Naive thymus-derived CD4-positive, alpha-beta T cell (primary cell): Measurements from ENCODE around the gene AJAP1. TPM values are rescaled to one million over a fixed set of nuclear protein-coding genes. Genes with fewer than 3 reads are reported as not detected.

Experiments used
- ATAC-seq: fragments of 150-1000 bp; cut with Tn5 transposase; 2 replicates; pipeline ENCODE4 v1.10.0; 2021; ENCODE audit warnings: mild to moderate bottlenecking, moderate library complexity
- CTCF ChIA-PET: fragments of 350-600 bp; sonication (Branson Sonifier 250); formaldehyde crosslinking; loops from one replicate; lab custom pipeline; 2021; ENCODE audit warnings: antibody characterized with exemption; lab: Charles Lee
- POLR2A ChIA-PET: fragments of 350-600 bp; sonication (Branson Sonifier 250); formaldehyde crosslinking; loops from one replicate; lab custom pipeline; 2021; ENCODE audit warnings: antibody characterized with exemption, inconsistent platforms; lab: Charles Lee
- DNase-seq, 9 donors: peaks; one replicate each; pipeline versions ENCODE4 v3.0.0 to v3.0.0-alpha.2; 2020 to 2022; ENCODE audit warnings: mixed read lengths in 1 of 9
- H3K27ac ChIP-seq: one replicate; pipeline ENCODE4 v1.7.0; 2013; ENCODE audit warnings: mild to moderate bottlenecking, low read depth, low read length, moderate library complexity
- H3K27me3 ChIP-seq, 2 donors: one replicate each; pipeline ENCODE4 v1.7.0; 2013; ENCODE audit warnings: low read length in 2 of 2, mild to moderate bottlenecking in 2 of 2, moderate library complexity in 2 of 2; ENCODE audit not compliant: control insufficient read depth in 2 of 2, insufficient read depth in 2 of 2
- H3K36me3 ChIP-seq, 3 experiments: 1 replicate in 2 of 3; 2 replicates in 1 of 3; pipeline ENCODE4 v1.7.0; 2013; ENCODE audit warnings: low read length in 3 of 3, mild to moderate bottlenecking in 3 of 3, moderate library complexity in 1 of 3; ENCODE audit not compliant: insufficient read depth in 3 of 3, control insufficient read depth in 2 of 3
- H3K4me1 ChIP-seq, 2 donors: one replicate each; pipeline ENCODE4 v1.7.0; 2013; ENCODE audit warnings: low read length in 2 of 2, mild to moderate bottlenecking in 2 of 2, moderate library complexity in 1 of 2; ENCODE audit not compliant: control insufficient read depth in 2 of 2, insufficient read depth in 2 of 2
- H3K4me3 ChIP-seq: 2 replicates; pipeline ENCODE4 v1.7.0; 2013; ENCODE audit warnings: mild to moderate bottlenecking, low read length
- H3K9me3 ChIP-seq, 3 experiments: 1 replicate in 2 of 3; 2 replicates in 1 of 3; pipeline ENCODE4 v1.7.0; 2013; ENCODE audit warnings: low read length in 3 of 3; ENCODE audit not compliant: control insufficient read depth in 2 of 3
- H3K27ac Mint-ChIP-seq, 9 donors: one replicate each; pipeline ENCODE4 v1.8.0; 2020 to 2022; ENCODE audit warnings: mixed read lengths in 9 of 9, mild to moderate bottlenecking in 8 of 9, moderate library complexity in 5 of 9, inconsistent platforms in 2 of 9
- H3K27me3 Mint-ChIP-seq, 5 donors: one replicate each; pipeline ENCODE4 v1.8.0; 2021 to 2022; ENCODE audit warnings: mixed read lengths in 5 of 5, mild to moderate bottlenecking in 1 of 5
- H3K36me3 Mint-ChIP-seq, 5 donors: one replicate each; pipeline ENCODE4 v1.8.0; 2020 to 2022; ENCODE audit warnings: mixed read lengths in 5 of 5, mild to moderate bottlenecking in 3 of 5, inconsistent platforms in 1 of 5
- H3K4me1 Mint-ChIP-seq, 7 donors: one replicate each; pipeline ENCODE4 v1.8.0; 2020 to 2022; ENCODE audit warnings: mixed read lengths in 7 of 7, mild to moderate bottlenecking in 3 of 7, inconsistent platforms in 1 of 7
- H3K4me3 Mint-ChIP-seq, 10 donors: one replicate each; pipeline ENCODE4 v1.8.0; 2020 to 2022; ENCODE audit warnings: mild to moderate bottlenecking in 10 of 10, mixed read lengths in 10 of 10, moderate library complexity in 6 of 10, inconsistent platforms in 2 of 10
- H3K9me3 Mint-ChIP-seq, 11 donors: one replicate each; pipeline ENCODE4 v1.8.0; 2020 to 2022; ENCODE audit warnings: mixed read lengths in 11 of 11, mild to moderate bottlenecking in 4 of 11, inconsistent platforms in 1 of 11, moderate library complexity in 1 of 11
- intact Hi-C, 2 donors: fragments of 100-400 bp; cut with micrococcal nuclease; formaldehyde crosslinking; loops; one replicate each; pipeline ENCODE4 v1.15.1; 2023
- polyA plus RNA-seq, 2 donors: library from polyadenylated mRNA; unstranded; fragments of 300-500 nt; fragmentation: Illumina TruSeq; gene quantifications; one replicate each; pipeline ENCODE4 v1.2.3, GENCODE V29; 2021
- total RNA-seq, 6 experiments: library from RNA in 5 of 6; stranded (reverse) in 5 of 6; gene quantifications; 1 replicate in 5 of 6; 2 replicates in 1 of 6; pipeline ENCODE4 v1.2.3 and lab custom pipeline; 2021 to 2026

Gene AJAP1
- total and polyA plus RNA-seq, 7 experiments from 2014 or later = 0.09 to 2.4 (median 0.82) TPM; not detected in 1

DNA sequence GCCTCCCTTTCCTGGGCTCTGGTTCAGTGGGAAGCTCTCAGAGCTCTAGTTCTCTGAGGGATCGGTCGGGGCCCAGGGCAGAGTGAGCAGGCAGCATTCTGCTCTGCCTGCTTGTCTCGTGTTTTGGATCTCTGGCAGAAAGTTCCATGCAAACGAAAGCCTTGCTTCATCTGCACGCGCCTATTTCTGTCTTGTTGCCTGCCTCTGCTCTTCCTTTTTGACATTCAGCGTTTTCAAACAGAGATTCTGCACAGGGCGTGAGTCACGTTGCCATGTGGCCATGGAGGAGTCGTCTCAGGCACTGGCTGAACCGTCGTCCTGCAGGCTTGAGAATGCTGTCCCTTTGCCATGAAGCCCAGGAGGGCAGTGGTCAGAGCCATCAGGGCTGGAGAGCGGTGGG, 20.3 kb downstream of the AJAP1 start:
- no peak overlapping the region for H3K4me3 Mint-ChIP-seq
- ATAC-seq = no peak
- peaks cover 0 to 28% (median 9%) of the 10 kb centered on the region in 11 donors for H3K9me3 Mint-ChIP-seq
- H3K36me3 ChIP-seq = no peaks in the 10 kb centered on the region
- POLR2A ChIA-PET = no interaction called here
- no peaks in the 10 kb centered on the region for H3K27me3 ChIP-seq
- intact Hi-C loops = no loop called here
- no peak overlapping the region for H3K27ac ChIP-seq
- H3K27me3 Mint-ChIP-seq = peaks cover 0 to 23% (median 0%) of the 10 kb centered on the region in 5 donors
- H3K4me1 Mint-ChIP-seq = no peaks in the 10 kb centered on the region
- H3K4me1 ChIP-seq = no peaks in the 10 kb centered on the region
- DNase-seq = no peak
- CTCF ChIA-PET = no interaction called here
- peaks cover 0 to 6% (median 0%) of the 10 kb centered on the region in 5 donors for H3K36me3 Mint-ChIP-seq
- no peak overlapping the region for H3K4me3 ChIP-seq
- H3K27ac Mint-ChIP-seq = no peak overlapping the region
- peaks cover 0 to 7% (median 0%) of the 10 kb centered on the region in 3 experiments for H3K9me3 ChIP-seq

DNA sequence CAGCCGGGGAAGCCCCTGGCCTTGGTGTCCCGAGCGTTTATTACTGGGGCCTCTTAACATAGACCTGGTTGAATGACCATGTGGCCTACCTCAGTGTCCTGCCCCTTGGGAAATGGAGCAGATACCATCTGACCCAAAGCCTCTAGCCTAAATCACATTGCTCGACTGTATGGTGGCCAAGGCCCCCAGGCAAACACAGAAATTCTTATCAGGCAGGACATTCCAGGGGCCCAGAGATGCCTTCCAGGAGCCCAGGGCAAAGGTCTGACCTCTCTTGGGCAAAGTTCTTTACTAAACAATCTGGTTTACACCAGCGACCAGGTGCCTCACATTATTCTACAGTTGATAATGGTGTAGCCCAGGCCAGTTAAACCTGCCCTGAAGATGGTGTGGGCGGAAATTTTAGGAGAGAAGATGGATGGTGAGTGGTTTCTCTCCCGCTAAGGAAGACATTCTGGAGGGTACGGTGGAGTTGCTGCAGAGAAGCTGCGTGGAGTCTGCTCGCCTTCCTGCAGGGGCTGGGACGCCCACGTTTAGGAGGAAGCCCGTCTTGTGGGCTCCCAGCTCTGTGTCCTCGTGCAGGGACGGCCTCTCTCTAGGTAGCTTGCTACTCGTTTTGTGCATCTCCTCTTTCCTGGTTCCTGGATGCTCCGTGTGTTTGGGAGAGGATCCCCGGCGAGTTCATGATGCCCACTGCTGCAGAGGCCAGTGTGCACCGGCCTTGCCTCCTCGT, 21.2 kb downstream of the AJAP1 start:
- H3K36me3 ChIP-seq = no peaks in the 10 kb centered on the region
- Mint-ChIP-seq H3K4me3 (no peak overlapping the region), H3K4me1 (no peaks in the 10 kb centered on the region), H3K9me3 (peaks cover 4 to 37% (median 15%) of the 10 kb centered on the region in 11 donors), H3K36me3 (peaks cover 0 to 6% (median 0%) of the 10 kb centered on the region in 5 donors), H3K27me3 (peaks cover 0 to 23% (median under 1%) of the 10 kb centered on the region in 5 donors), H3K27ac (no peak overlapping the region)
- no peak overlapping the region for H3K27ac ChIP-seq
- no peaks in the 10 kb centered on the region for H3K4me1 ChIP-seq
- ChIA-PET CTCF (no interaction called here), POLR2A (no interaction called here)
- H3K4me3 ChIP-seq = no peak overlapping the region
- intact Hi-C loops = no loop called here
- DNase-seq = no peak
- H3K27me3 ChIP-seq = no peaks in the 10 kb centered on the region
- ATAC-seq = no peak
- H3K9me3 ChIP-seq = peaks cover 0 to 17% (median 0%) of the 10 kb centered on the region in 3 experiments

- Histone ChIP-seq H3K27ac (no peak overlapping the region), H3K27me3 (no peaks in the 10 kb centered on the region), H3K36me3 (no peaks in the 10 kb centered on the region), H3K4me1 (no peaks in the 10 kb centered on the region), H3K4me3 (no peak overlapping the region), H3K9me3 (peaks cover 0 to 17% (median 0%) of the 10 kb centered on the region in 3 experiments)
- Mint-ChIP-seq H3K27me3 (peaks cover 0 to 23% (median 4%) of the 10 kb centered on the region in 5 donors), H3K27ac (no peak overlapping the region), H3K9me3 (peaks cover 6 to 41% (median 17%) of the 10 kb centered on the region in 11 donors), H3K4me3 (no peak overlapping the region), H3K36me3 (peaks cover 0 to 9% (median 0%) of the 10 kb centered on the region in 5 donors), H3K4me1 (no peaks in the 10 kb centered on the region)
- ChIA-PET CTCF (no interaction called here), POLR2A (no interaction called here)
- ATAC-seq = no peak
- intact Hi-C loops = no loop called here
- no peak for DNase-seq
These were observed 21.8 kb downstream of the AJAP1 start for GRCh38 chr1:4676253-4676652.

- ATAC-seq (no peak), DNase-seq (no peak)
- peaks cover 0 to 19% (median 4%) of the 10 kb centered on the region in 5 donors for H3K27me3 Mint-ChIP-seq
- H3K27ac Mint-ChIP-seq = no peak overlapping the region
- no peaks in the 10 kb centered on the region for H3K4me1 Mint-ChIP-seq
- intact Hi-C loops = no loop called here
- H3K9me3 ChIP-seq = peaks cover 0 to 17% (median 0%) of the 10 kb centered on the region in 3 experiments
- no peak overlapping the region for H3K4me3 Mint-ChIP-seq
- POLR2A ChIA-PET = no interaction called here
- H3K27me3 ChIP-seq = no peaks in the 10 kb centered on the region
- no peak overlapping the region for H3K27ac ChIP-seq
- no peaks in the 10 kb centered on the region for H3K36me3 ChIP-seq
- no peak overlapping the region for H3K4me3 ChIP-seq
- no peaks in the 10 kb centered on the region for H3K4me1 ChIP-seq
- CTCF ChIA-PET = no interaction called here
- peaks cover 6 to 46% (median 17%) of the 10 kb centered on the region in 11 donors for H3K9me3 Mint-ChIP-seq
- peaks cover 0 to 9% (median 0%) of the 10 kb centered on the region in 5 donors for H3K36me3 Mint-ChIP-seq
These were observed 23.2 kb downstream of the AJAP1 start for GRCh38 chr1:4677608-4678007.

DNA sequence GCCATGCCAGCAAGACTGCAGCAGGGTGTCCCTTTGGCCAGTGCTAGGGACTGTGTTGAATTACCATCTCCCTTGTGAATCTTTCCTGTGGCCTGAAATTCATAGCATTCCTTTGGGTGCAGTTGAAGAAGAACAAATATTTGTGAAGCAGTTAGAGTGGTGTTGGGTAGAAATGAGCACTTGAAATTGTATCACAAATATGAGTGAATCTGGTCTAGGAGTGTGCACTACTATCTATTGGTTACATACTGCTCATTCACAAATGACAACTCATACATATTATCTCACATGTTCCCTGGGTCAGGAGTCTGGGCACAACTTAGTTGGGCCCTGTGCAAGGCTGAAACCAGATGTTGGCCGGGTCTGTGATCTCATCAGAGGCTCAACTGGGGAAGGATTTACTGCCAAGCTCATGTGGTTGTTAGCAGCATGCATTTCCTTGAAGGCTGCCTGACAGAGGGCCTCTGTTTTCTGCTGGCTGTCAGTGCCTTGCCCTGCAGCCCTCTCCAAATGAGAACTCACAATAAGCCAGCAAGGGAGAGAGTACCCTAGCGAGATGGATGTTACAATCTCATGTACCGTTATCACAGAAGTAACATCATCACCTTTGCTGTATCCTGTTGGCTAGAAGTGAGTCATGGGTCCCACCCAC, 23.8 kb downstream of the AJAP1 start:
- Mint-ChIP-seq H3K4me3 (no peak overlapping the region), H3K9me3 (peaks cover 6 to 46% (median 17%) of the 10 kb centered on the region in 11 donors), H3K27ac (no peak overlapping the region), H3K27me3 (peaks cover 0 to 17% (median 4%) of the 10 kb centered on the region in 5 donors), H3K4me1 (no peaks in the 10 kb centered on the region), H3K36me3 (peaks cover 0 to 9% (median 0%) of the 10 kb centered on the region in 5 donors)
- DNase-seq (no peak), ATAC-seq (no peak)
- POLR2A ChIA-PET = no interaction called here
- intact Hi-C loops = no loop called here
- H3K4me3 ChIP-seq = no peak overlapping the region
- peaks cover 0 to 17% (median 0%) of the 10 kb centered on the region in 3 experiments for H3K9me3 ChIP-seq
- H3K4me1 ChIP-seq = no peaks in the 10 kb centered on the region
- H3K27me3 ChIP-seq = no peaks in the 10 kb centered on the region
- no peak overlapping the region for H3K27ac ChIP-seq
- H3K36me3 ChIP-seq = no peaks in the 10 kb centered on the region
- CTCF ChIA-PET = no interaction called here

GRCh38 chr1:4681026-4681425, 26.6 kb downstream of the AJAP1 start:
- DNase-seq (no peak), ATAC-seq (no peak)
- peaks cover 0 to 25% (median 5%) of the 10 kb centered on the region in 5 donors for H3K27me3 Mint-ChIP-seq

More at GRCh38 chr1:4681026-4681425, 26.6 kb downstream of the AJAP1 start:
- intact Hi-C loops = no loop called here
- Histone ChIP-seq H3K9me3 (peaks cover 0 to 17% (median 0%) of the 10 kb centered on the region in 3 experiments), H3K4me1 (no peaks in the 10 kb centered on the region), H3K27me3 (no peaks in the 10 kb centered on the region), H3K27ac (no peak overlapping the region), H3K36me3 (no peaks in the 10 kb centered on the region), H3K4me3 (no peak overlapping the region)
- peaks cover 0 to 9% (median 0%) of the 10 kb centered on the region in 5 donors for H3K36me3 Mint-ChIP-seq
- no peak overlapping the region for H3K27ac Mint-ChIP-seq
- no peak overlapping the region for H3K4me3 Mint-ChIP-seq
- H3K4me1 Mint-ChIP-seq = no peaks in the 10 kb centered on the region
- CTCF ChIA-PET = no interaction called here
- H3K9me3 Mint-ChIP-seq = peaks cover 6 to 46% (median 17%) of the 10 kb centered on the region in 11 donors
- POLR2A ChIA-PET = no interaction called here
